ENCODE results near the gene GAK. TPM values are rescaled to one million over a fixed set of nuclear protein-coding genes. Genes with fewer than 3 reads are reported as not detected.

Gene GAK
- total RNA-seq, 1 experiment from 2014 or later, result 86.6 TPM

GRCh38 chr4:865572-865971, 66.5 kb downstream of the GAK start:
- ChIA-PET CTCF (no interaction called here), POLR2A (no interaction called here)
- no peaks in the 10 kb centered on the region for H3K27me3 ChIP-seq (ENCODE audit: control insufficient read depth, insufficient read depth, low read length)
- in situ Hi-C loops (cut with HindIII; ENCODE audit: low pct_unique_long_range_greater_than_20kb, low sequenced_read_pairs) (no loop called here), intact Hi-C loops (cut with micrococcal nuclease; ENCODE audit: unreplicated experiment) (no loop called here)
- no TSS peak for BruUV-seq (replicated peaks)
- no peaks in the 10 kb centered on the region for H3K36me3 ChIP-seq (ENCODE audit: control insufficient read depth, insufficient read depth, low read length)
- H3K4me3 ChIP-seq (ENCODE audit: low read depth in 2 of 2, low read length in 2 of 2), result no peak overlapping the region
- H3K9me3 ChIP-seq (ENCODE audit: control insufficient read depth, insufficient read depth, low read depth, low read length), result no peaks in the 10 kb centered on the region
- ATAC-seq (no peak), DNase-seq (ENCODE audit: low read depth, low spot score) (no peak)
- H3K27ac ChIP-seq (ENCODE audit: low read length), result no peak overlapping the region
- TF ChIP-seq POLR2AphosphoS5 (IDR thresholded peaks at IDR 0.05; ENCODE audit: low read depth, low read length), result no peak
- no peak for TF ChIP-seq CTCF (IDR thresholded peaks at IDR 0.05)
- TF ChIP-seq TCF7L2 (IDR thresholded peaks at IDR 0.05; ENCODE audit: low read depth, low read length), result no peak
- no peak for TF ChIP-seq SIN3A (IDR thresholded peaks at IDR 0.05; ENCODE audit: borderline replicate concordance, insufficient read depth, low read depth, low read length)
- no peak for TF ChIP-seq REST (IDR thresholded peaks at IDR 0.05; ENCODE audit: insufficient read depth in 1 of 2, low read depth in 2 of 2, low read length in 1 of 2)
- no peaks in the 10 kb centered on the region for H3K4me1 ChIP-seq (ENCODE audit: control insufficient read depth, insufficient read depth, low read length)

GRCh38 chr4:865121-865465, 67.0 kb downstream of the GAK start:
- Histone ChIP-seq H3K4me1 (ENCODE audit: control insufficient read depth, insufficient read depth, low read length) (no peaks in the 10 kb centered on the region), H3K4me3 (ENCODE audit: low read depth in 2 of 2, low read length in 2 of 2) (no peak overlapping the region), H3K27me3 (ENCODE audit: control insufficient read depth, insufficient read depth, low read length) (no peaks in the 10 kb centered on the region), H3K27ac (ENCODE audit: low read length) (no peak overlapping the region), H3K36me3 (ENCODE audit: control insufficient read depth, insufficient read depth, low read length) (no peaks in the 10 kb centered on the region), H3K9me3 (ENCODE audit: control insufficient read depth, insufficient read depth, low read depth, low read length) (no peaks in the 10 kb centered on the region)
- in situ Hi-C loops (cut with HindIII; ENCODE audit: low pct_unique_long_range_greater_than_20kb, low sequenced_read_pairs), result no loop called here
- no TSS peak for BruUV-seq (replicated peaks)
- TF ChIP-seq POLR2AphosphoS5 (IDR thresholded peaks at IDR 0.05; ENCODE audit: low read depth, low read length), result no peak
- TF ChIP-seq SIN3A (IDR thresholded peaks at IDR 0.05; ENCODE audit: borderline replicate concordance, insufficient read depth, low read depth, low read length), result no peak
- no peak for TF ChIP-seq REST (IDR thresholded peaks at IDR 0.05; ENCODE audit: insufficient read depth in 1 of 2, low read depth in 2 of 2, low read length in 1 of 2)
- no peak for TF ChIP-seq CTCF (IDR thresholded peaks at IDR 0.05)
- TF ChIP-seq TCF7L2 (IDR thresholded peaks at IDR 0.05; ENCODE audit: low read depth, low read length), result no peak
- DNase-seq (ENCODE audit: low read depth, low spot score), result no peak
- CTCF ChIA-PET, result no interaction called here
- intact Hi-C loops (cut with micrococcal nuclease; ENCODE audit: unreplicated experiment), result no loop called here
- no peak for ATAC-seq
- POLR2A ChIA-PET, result no interaction called here

All from Panc1 (cell line).